Upper lobe of left lung (tissue), 6 donors: ENCODE data around the gene TPD52L1. TPM values are rescaled to one million over a fixed set of nuclear protein-coding genes. Genes with fewer than 3 reads are reported as not detected.

Experiments
- ATAC-seq, 2 donors: fragments of 200-7000 bp; cut with Tn5 transposase; one replicate each; pipeline ENCODE4 v1.9.1; 2022; ENCODE audit warnings: mild to moderate bottlenecking in 2 of 2, moderate library complexity in 2 of 2; ENCODE audit not compliant: low FRiP score in 2 of 2
- DNase-seq, 2 donors: peaks; one replicate each; pipeline ENCODE4 v3.0.0-alpha.2; 2019 to 2020
- H3K27ac ChIP-seq, 4 donors: fragments of 200-600 bp; sonication (generic); one replicate each; pipeline ENCODE4 v1.5.1; 2016 to 2019
- H3K27me3 ChIP-seq, 4 donors: fragments of 200-600 bp; sonication (generic); one replicate each; pipeline ENCODE4 v1.5.1; 2017 to 2019
- H3K36me3 ChIP-seq, 4 donors: fragments of 200-600 bp; sonication (generic); one replicate each; pipeline ENCODE4 v1.5.1; 2016 to 2019
- H3K4me1 ChIP-seq, 4 donors: fragments of 200-600 bp; sonication (generic); one replicate each; pipeline ENCODE4 v1.5.1; 2018 to 2019
- H3K4me3 ChIP-seq, 4 donors: fragments of 200-600 bp; sonication (generic); one replicate each; pipeline ENCODE4 v1.5.1; 2017 to 2019; ENCODE audit warnings: mild to moderate bottlenecking in 2 of 4, moderate library complexity in 1 of 4
- H3K9me3 ChIP-seq, 4 donors: fragments of 200-600 bp; sonication (generic); one replicate each; pipeline ENCODE4 v1.5.1; 2018 to 2019
- EP300 ChIP-seq, 4 donors: sonication (generic); formaldehyde crosslinking; IDR thresholded peaks; one replicate each; pipeline ENCODE4 v1.5.1; 2017; ENCODE audit warnings: antibody characterized with exemption in 4 of 4, control low read depth in 2 of 4
- POLR2A ChIP-seq, 4 donors: fragments of 450-650 bp; IDR thresholded peaks; one replicate each; pipeline ENCODE4 v1.5.1; 2016 to 2017; ENCODE audit warnings: antibody characterized with exemption in 4 of 4, mild to moderate bottlenecking in 2 of 4
- POLR2AphosphoS5 ChIP-seq, 2 donors: sonication (generic); formaldehyde crosslinking; IDR thresholded peaks; one replicate each; pipeline ENCODE4 v1.5.1; 2017; ENCODE audit warnings: antibody characterized with exemption in 2 of 2
- WGBS, 2 donors: methylation state at CpG; one replicate each; pipeline ENCODE4 v1.1.5; 2017 to 2018; 5-methylcytosine and 5-hydroxymethylcytosine counted together
- total RNA-seq, 6 donors: library from RNA; depleted of rRNA in 4 of 6; stranded (reverse); fragments of >200 nt in 4 of 6; gene quantifications; one replicate each; pipeline versions ENCODE4 v1.1.0 to v1.2.1, GENCODE V29; 2016 to 2021
- TF ChIP-seq, protein P1 (sequence below), 6 experiments: fragments of 450-650 bp in 4 of 6; fragments of 200-600 bp in 2 of 6; sonication (generic) in 2 of 6; IDR thresholded peaks; one replicate each; pipeline ENCODE4 v1.5.1; 2016 to 2019; ENCODE audit warnings: antibody characterized with exemption in 6 of 6
- donor health status: DM: no; HTN: no; CAD: no; lungs with moderate emphysema.
- donor health status: DM: no; HTN: yes; CAD: no; lungs with severe emphysema.

The TPD52L1 gene
- total RNA-seq, 6 donors from 2014 or later: 15.5 to 63.4 (median 32.2) TPM

DNA sequence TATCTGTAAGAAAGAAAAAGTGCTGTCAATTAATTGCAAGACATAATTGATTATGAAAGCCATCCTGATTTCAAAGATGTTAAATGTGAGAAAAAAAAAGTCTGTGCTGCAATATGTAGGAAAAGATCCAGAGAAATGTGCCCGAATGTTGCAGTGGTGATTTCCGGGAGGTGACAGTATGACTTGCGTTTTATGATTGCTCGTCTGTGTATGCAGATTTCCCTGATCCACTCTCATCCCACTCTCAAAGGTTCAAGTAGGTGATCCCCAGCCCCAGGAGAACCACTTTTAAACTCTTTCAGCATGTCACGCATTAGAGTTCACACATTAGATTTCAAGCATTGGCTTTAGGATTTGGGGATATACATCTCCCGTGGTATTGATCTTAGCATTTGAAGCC, 57.8 kb downstream of the TPD52L1 start:
- Histone ChIP-seq H3K9me3 (no peaks in the 10 kb centered on the region), H3K36me3 (no peaks in the 10 kb centered on the region), H3K27ac (no peak overlapping the region), H3K4me1 (no peaks in the 10 kb centered on the region), H3K4me3 (no peak overlapping the region), H3K27me3 (no peaks in the 10 kb centered on the region)
- DNase-seq (no peak), ATAC-seq (no peak)
- TF ChIP-seq POLR2A (IDR thresholded peaks at IDR 0.05) (no peak), POLR2AphosphoS5 (IDR thresholded peaks at IDR 0.05) (no peak), EP300 (IDR thresholded peaks at IDR 0.05) (no peak)
- TF ChIP-seq, protein P1, sequence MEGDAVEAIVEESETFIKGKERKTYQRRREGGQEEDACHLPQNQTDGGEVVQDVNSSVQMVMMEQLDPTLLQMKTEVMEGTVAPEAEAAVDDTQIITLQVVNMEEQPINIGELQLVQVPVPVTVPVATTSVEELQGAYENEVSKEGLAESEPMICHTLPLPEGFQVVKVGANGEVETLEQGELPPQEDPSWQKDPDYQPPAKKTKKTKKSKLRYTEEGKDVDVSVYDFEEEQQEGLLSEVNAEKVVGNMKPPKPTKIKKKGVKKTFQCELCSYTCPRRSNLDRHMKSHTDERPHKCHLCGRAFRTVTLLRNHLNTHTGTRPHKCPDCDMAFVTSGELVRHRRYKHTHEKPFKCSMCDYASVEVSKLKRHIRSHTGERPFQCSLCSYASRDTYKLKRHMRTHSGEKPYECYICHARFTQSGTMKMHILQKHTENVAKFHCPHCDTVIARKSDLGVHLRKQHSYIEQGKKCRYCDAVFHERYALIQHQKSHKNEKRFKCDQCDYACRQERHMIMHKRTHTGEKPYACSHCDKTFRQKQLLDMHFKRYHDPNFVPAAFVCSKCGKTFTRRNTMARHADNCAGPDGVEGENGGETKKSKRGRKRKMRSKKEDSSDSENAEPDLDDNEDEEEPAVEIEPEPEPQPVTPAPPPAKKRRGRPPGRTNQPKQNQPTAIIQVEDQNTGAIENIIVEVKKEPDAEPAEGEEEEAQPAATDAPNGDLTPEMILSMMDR (IDR thresholded peaks at IDR 0.05): no peak
- 66 to 81% methylated on average over 6 of the region's 6 CpGs for WGBS, 2 donors

DNA sequence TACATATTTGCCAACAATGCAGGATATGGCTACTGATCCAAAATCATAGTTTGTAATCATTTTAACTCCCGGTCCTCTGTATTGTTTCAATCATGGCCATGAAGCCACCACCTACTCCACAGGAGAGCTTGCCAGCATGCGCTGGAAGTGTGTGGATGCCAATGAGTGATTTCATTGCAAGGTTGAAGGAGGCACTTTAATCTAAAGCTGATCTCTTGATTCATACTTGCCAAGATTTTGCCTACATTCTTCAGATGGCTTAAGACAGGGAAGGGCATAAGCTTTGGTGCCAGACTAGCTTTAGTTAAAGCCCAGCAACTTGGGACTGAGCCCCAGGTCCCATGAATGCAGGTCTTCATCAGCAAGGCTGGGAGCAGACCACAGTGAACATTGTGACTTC, 58.8 kb downstream of the TPD52L1 start:
- no peak for DNase-seq
- TF ChIP-seq EP300 (IDR thresholded peaks at IDR 0.05) (no peak), POLR2AphosphoS5 (IDR thresholded peaks at IDR 0.05) (no peak), POLR2A (IDR thresholded peaks at IDR 0.05) (no peak)
- TF ChIP-seq, protein P1 (IDR thresholded peaks at IDR 0.05): no peak
- H3K4me1 ChIP-seq: no peaks in the 10 kb centered on the region
- peak in 1 of 2 donors; percentile 30 for ATAC-seq
- no peak overlapping the region for H3K27ac ChIP-seq
- no peaks in the 10 kb centered on the region for H3K27me3 ChIP-seq
- H3K4me3 ChIP-seq: no peak overlapping the region
- no peaks in the 10 kb centered on the region for H3K9me3 ChIP-seq
- WGBS, 2 donors: 58 to 69% methylated on average over 2 of the region's 2 CpGs
- H3K36me3 ChIP-seq: no peaks in the 10 kb centered on the region

DNA sequence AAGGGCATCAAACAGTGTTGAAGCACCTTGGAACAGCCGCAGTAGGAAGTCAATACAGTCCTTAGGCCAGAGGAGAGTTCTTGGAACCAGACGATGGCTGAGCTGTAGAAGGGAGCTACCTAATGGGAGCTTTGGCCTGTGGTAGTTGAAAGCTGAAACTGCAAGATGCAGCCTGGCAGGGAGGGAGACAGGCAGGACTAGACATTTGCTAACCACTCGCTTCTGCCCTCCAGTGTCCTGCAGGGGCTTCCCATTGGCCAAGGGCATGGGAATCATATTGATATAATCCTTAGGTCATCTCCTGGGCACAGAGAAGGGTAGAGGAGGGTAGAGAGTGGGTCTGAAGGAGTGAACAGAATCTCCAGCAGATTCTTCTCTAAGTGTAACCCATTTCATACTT, 60.4 kb downstream of the TPD52L1 start:
- ATAC-seq: no peak
- TF ChIP-seq POLR2AphosphoS5 (IDR thresholded peaks at IDR 0.05) (no peak), EP300 (IDR thresholded peaks at IDR 0.05) (no peak), POLR2A (IDR thresholded peaks at IDR 0.05) (no peak)
- TF ChIP-seq, protein P1 (IDR thresholded peaks at IDR 0.05): no peak
- H3K9me3 ChIP-seq: no peaks in the 10 kb centered on the region

DNA sequence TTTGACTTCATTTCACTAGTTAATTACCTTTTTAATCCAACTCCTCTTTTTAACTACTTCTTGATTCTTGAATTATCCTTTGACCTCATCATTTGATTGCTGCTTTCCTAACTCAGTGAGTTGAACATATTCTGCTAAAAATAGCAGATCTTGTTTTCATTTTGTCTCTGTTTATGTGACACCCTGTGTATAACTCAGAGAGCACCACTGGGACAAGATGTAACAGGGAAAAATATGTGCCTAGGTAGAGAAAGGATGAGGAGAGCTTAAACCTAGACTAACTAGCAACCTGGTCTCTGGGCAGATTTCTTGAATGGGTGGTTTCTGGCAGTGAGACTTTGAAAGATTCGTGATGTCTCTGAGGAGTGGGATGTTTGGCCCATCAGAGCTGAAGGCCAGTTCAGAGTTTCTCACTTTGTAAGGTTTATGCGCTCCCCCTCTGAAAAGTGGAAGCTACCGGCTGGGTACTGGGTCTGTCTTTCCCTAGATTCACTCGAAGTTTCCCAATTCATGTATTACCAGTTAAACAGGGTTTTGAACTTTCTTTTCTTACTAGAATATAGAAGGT, 61.8 kb downstream of the TPD52L1 start:
- Histone ChIP-seq H3K4me3 (no peak overlapping the region), H3K36me3 (no peaks in the 10 kb centered on the region), H3K27me3 (no peaks in the 10 kb centered on the region), H3K9me3 (no peaks in the 10 kb centered on the region), H3K4me1 (no peaks in the 10 kb centered on the region), H3K27ac (no peak overlapping the region)
- DNase-seq: no peak
- no peak for TF ChIP-seq EP300 (IDR thresholded peaks at IDR 0.05)
- no peak for TF ChIP-seq POLR2AphosphoS5 (IDR thresholded peaks at IDR 0.05)
- TF ChIP-seq, protein P1 (IDR thresholded peaks at IDR 0.05): no peak
- no peak for TF ChIP-seq POLR2A (IDR thresholded peaks at IDR 0.05)
- ATAC-seq: no peak
- 82 to 83% methylated on average over 4 of the region's 4 CpGs for WGBS, 2 donors

More for the DNA sequence above, 60.4 kb downstream of the TPD52L1 start:
- DNase-seq: no peak
- 92 to 94% methylated on average over 3 of the region's 3 CpGs for WGBS, 2 donors
- no peak overlapping the region for H3K4me3 ChIP-seq
- H3K4me1 ChIP-seq: no peaks in the 10 kb centered on the region
- H3K27me3 ChIP-seq: no peaks in the 10 kb centered on the region
- no peaks in the 10 kb centered on the region for H3K36me3 ChIP-seq
- H3K27ac ChIP-seq: no peak overlapping the region

DNA sequence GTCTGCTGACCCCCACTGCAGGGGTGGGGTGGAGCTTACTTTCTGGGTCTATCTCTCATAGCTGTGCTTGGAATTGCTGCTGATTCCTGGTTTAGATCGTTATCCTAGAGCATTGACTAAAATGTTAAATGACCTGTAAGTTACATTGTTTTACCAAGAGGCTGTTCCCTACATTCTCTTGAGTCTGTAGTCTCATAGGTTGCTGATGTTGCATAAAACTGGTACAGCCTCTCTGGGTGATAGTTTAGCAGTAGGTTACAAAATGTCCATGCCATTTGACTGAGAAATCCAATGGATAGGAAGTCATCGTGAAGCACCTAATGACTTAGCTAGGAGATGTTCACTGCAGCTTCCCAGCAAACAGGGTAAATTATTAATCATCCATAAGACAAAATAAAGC, 62.4 kb downstream of the TPD52L1 start:
- no peak for ATAC-seq
- 94 to 100% methylated on average over 1 to 2 of the region's 2 CpGs for WGBS, 2 donors

More for the DNA sequence above, 62.4 kb downstream of the TPD52L1 start:
- Histone ChIP-seq H3K4me1 (peaks cover 0 to 6% (median 0%) of the 10 kb centered on the region in 4 donors), H3K9me3 (no peaks in the 10 kb centered on the region), H3K27ac (no peak overlapping the region), H3K36me3 (no peaks in the 10 kb centered on the region), H3K4me3 (no peak overlapping the region), H3K27me3 (no peaks in the 10 kb centered on the region)
- no peak for DNase-seq
- TF ChIP-seq POLR2A (IDR thresholded peaks at IDR 0.05) (no peak), EP300 (IDR thresholded peaks at IDR 0.05) (no peak), POLR2AphosphoS5 (IDR thresholded peaks at IDR 0.05) (no peak)
- TF ChIP-seq, protein P1 (IDR thresholded peaks at IDR 0.05): no peak
